Adipose tissue (tissue), 3 donors: ENCODE measurements around the gene TIGD1. TPM values are rescaled to one million over a fixed set of nuclear protein-coding genes. Genes with fewer than 3 reads are reported as not detected.

Experiments
- H3K27ac ChIP-seq: one replicate; pipeline ENCODE4 v1.5.1; 2013; ENCODE audit warnings: low read depth, low read length
- WGBS, 3 donors: extraction: QIAGEN DNeasy Blood & Tissue Kit; methylation state at CpG; one replicate each; pipeline ENCODE4 v1.1.7; 2013; 5-methylcytosine and 5-hydroxymethylcytosine counted together
- polyA plus RNA-seq, 3 donors: library from polyadenylated mRNA; stranded (reverse); fragments of 200-250 nt; gene quantifications; one replicate each; pipeline ENCODE4 v1.2.3, GENCODE V29; 2013
- donor health status: healthy with polysubstance abuse.
- donor health status: Bipolar disorder and iron deficiency.
- donor health status: healthy.

The TIGD1 gene
- polyA plus RNA-seq, 3 donors, result 1.2 to 1.4 (median 1.3) TPM

GRCh38 chr2:232528746-232529460, 21.5 kb downstream of the TIGD1 start:
- H3K27ac ChIP-seq, result no peak overlapping the region
- WGBS, 3 donors, result 68 to 80% (median 70%) methylated on average over 11 of the region's 11 CpGs

GRCh38 chr2:232527905-232528470, 22.4 kb downstream of the TIGD1 start:
- H3K27ac ChIP-seq, result no peak overlapping the region
- WGBS, 3 donors, result 77 to 79% (median 78%) methylated on average over 6 of the region's 6 CpGs

GRCh38 chr2:232526372-232526941, 23.9 kb downstream of the TIGD1 start:
- no peak overlapping the region for H3K27ac ChIP-seq
- WGBS, 3 donors, result 63 to 82% (median 72%) methylated on average over 11 to 13 of the region's 13 CpGs

- H3K27ac ChIP-seq, result no peak within 1 kb of the TSS
- WGBS, 3 donors, result 14 to 18% (median 14%) methylated on average over 12 to 18 of the region's 18 CpGs
These were observed 24.5 kb downstream of the TIGD1 start, which contains the start of gene CHRND for GRCh38 chr2:232525791-232526371. Gene CHRND, plus strand, starts transcription at chr2:232526160. Its CDS starts 56 bp downstream, at chr2:232526216.

GRCh38 chr2:232525199-232525598, 25.2 kb downstream of the TIGD1 start:
- WGBS, 3 donors, result 74 to 88% (median 83%) methylated on average over 14 of the region's 14 CpGs
- no peak overlapping the region for H3K27ac ChIP-seq

GRCh38 chr2:232524771-232525170, 25.6 kb downstream of the TIGD1 start:
- 63 to 76% (median 72%) methylated on average over 5 to 6 of the region's 6 CpGs for WGBS, 3 donors
- H3K27ac ChIP-seq, result no peak overlapping the region

- H3K27ac ChIP-seq, result no peak overlapping the region
- 1 to 2% (median 2%) methylated on average over 56 to 75 of the region's 75 CpGs for WGBS, 3 donors
These were observed 26.4 kb downstream of the TIGD1 start for GRCh38 chr2:232523682-232524597.

- WGBS, 3 donors, result 12 to 21% (median 13%) methylated on average over 14 to 16 of the region's 16 CpGs
These were observed 27.0 kb downstream of the TIGD1 start for GRCh38 chr2:232523402-232523681.

GRCh38 chr2:232522623-232523401, 27.5 kb downstream of the TIGD1 start:
- H3K27ac ChIP-seq, result no peak overlapping the region
- WGBS, 3 donors, result 16 to 21% (median 19%) methylated on average over 41 to 46 of the region's 46 CpGs

More at GRCh38 chr2:232523402-232523681, 27.0 kb downstream of the TIGD1 start:
- H3K27ac ChIP-seq, result no peak overlapping the region

GRCh38 chr2:232521959-232522622, 28.3 kb downstream of the TIGD1 start:
- no peak overlapping the region for H3K27ac ChIP-seq
- WGBS, 3 donors, result 5% methylated on average over 47 to 66 of the region's 66 CpGs

- 85 to 89% (median 86%) methylated on average over 14 of the region's 14 CpGs for WGBS, 3 donors
- H3K27ac ChIP-seq, result no peak overlapping the region
These were observed 29.3 kb downstream of the TIGD1 start for GRCh38 chr2:232521098-232521497.

- H3K27ac ChIP-seq, result no peak overlapping the region
- 72 to 77% (median 77%) methylated on average over 10 to 15 of the region's 15 CpGs for WGBS, 3 donors
These were observed 29.9 kb downstream of the TIGD1 start for GRCh38 chr2:232520489-232520888.

GRCh38 chr2:232519581-232520438, 30.5 kb downstream of the TIGD1 start, which contains the start of gene PRSS56:
Gene PRSS56, plus strand, starts transcription at chr2:232520388. Its CDS starts 211 bp downstream, at chr2:232520599.
- WGBS, 3 donors, result 54 to 59% (median 57%) methylated on average over 17 to 19 of the region's 19 CpGs
- H3K27ac ChIP-seq, result no peak within 1 kb of the TSS

- 73% methylated on average over 6 of the region's 6 CpGs for WGBS, 3 donors
- H3K27ac ChIP-seq, result no peak overlapping the region
These were observed 31.5 kb downstream of the TIGD1 start for GRCh38 chr2:232518844-232519243.

GRCh38 chr2:232516551-232516950, 33.8 kb downstream of the TIGD1 start:
- H3K27ac ChIP-seq, result no peak overlapping the region
- 81 to 91% (median 84%) methylated on average over 3 of the region's 3 CpGs for WGBS, 3 donors

GRCh38 chr2:232515639-232516038, 34.7 kb downstream of the TIGD1 start:
- 91 to 93% (median 92%) methylated on average over 7 of the region's 7 CpGs for WGBS, 3 donors

More at GRCh38 chr2:232515639-232516038, 34.7 kb downstream of the TIGD1 start:
- no peak overlapping the region for H3K27ac ChIP-seq
